GM21737 (cell line): ENCODE data around the gene STRIP2.
"Not testable (repeated sequence)": the region's sequence is repeated elsewhere in the genome, so short reads cannot be mapped to it uniquely, and the experiment has no call there.

ENCODE experiments used
- ATAC-seq: cut with Tn5 transposase; IDR thresholded peaks from one replicate; pipeline ENCODE4 v1.9.1; 2021; ENCODE audit warnings: mild to moderate bottlenecking, moderate library complexity; ENCODE audit not compliant: unreplicated experiment

Gene STRIP2

GRCh38 chr7:129433847-129434674, at the start of gene STRIP2:
Gene STRIP2, plus strand, starts transcription at chr7:129434432. Its CDS starts 41 bp downstream, at chr7:129434473.
- peak; percentile 94 for ATAC-seq

GRCh38 chr7:129385116-129385515, 49.1 kb upstream of the STRIP2 start:
- no peak for ATAC-seq

- ATAC-seq, result no peak
Observed at GRCh38 chr7:129385598-129385997, 48.6 kb upstream of the STRIP2 start.

GRCh38 chr7:129386506-129386905, 47.7 kb upstream of the STRIP2 start:
- ATAC-seq, result no peak

- ATAC-seq, result no peak
Observed at GRCh38 chr7:129387537-129387936, 46.7 kb upstream of the STRIP2 start.

GRCh38 chr7:129388333-129389098, 45.7 kb upstream of the STRIP2 start:
- ATAC-seq, result no peak

- no peak for ATAC-seq
Observed at GRCh38 chr7:129389829-129390228, 44.4 kb upstream of the STRIP2 start.

GRCh38 chr7:129390314-129390713, 43.9 kb upstream of the STRIP2 start:
- no peak for ATAC-seq

- no peak for ATAC-seq
Observed at GRCh38 chr7:129391546-129392171, 42.6 kb upstream of the STRIP2 start.

GRCh38 chr7:129393255-129393654, 41.0 kb upstream of the STRIP2 start:
- no peak for ATAC-seq

- no peak for ATAC-seq
Observed at GRCh38 chr7:129394101-129394500, 40.1 kb upstream of the STRIP2 start.

- ATAC-seq, result no peak
Observed at GRCh38 chr7:129394982-129395914, 39.0 kb upstream of the STRIP2 start.

GRCh38 chr7:129401228-129401966, 32.8 kb upstream of the STRIP2 start:
- ATAC-seq, result no peak

- ATAC-seq, result no peak
Observed at GRCh38 chr7:129401967-129402860, 32.0 kb upstream of the STRIP2 start.

- no peak for ATAC-seq
Observed at GRCh38 chr7:129405527-129405926, 28.7 kb upstream of the STRIP2 start.

GRCh38 chr7:129410238-129410637, 24.0 kb upstream of the STRIP2 start:
- ATAC-seq, result not testable (repeated sequence)

GRCh38 chr7:129412501-129412900, 21.7 kb upstream of the STRIP2 start:
- no peak for ATAC-seq

- no peak for ATAC-seq
Observed at GRCh38 chr7:129417073-129417472, 17.2 kb upstream of the STRIP2 start.
